IMR-90 (cell line): ENCODE measurements around the gene CD244. TPM values are rescaled to one million over a fixed set of nuclear protein-coding genes. Genes with fewer than 3 reads are reported as not detected.

ENCODE experiments used
- ATAC-seq: fragments of 200-7000 bp; cut with Tn5 transposase; 2 replicates; pipeline ENCODE4 v1.9.1; 2020; ENCODE audit warnings: low read depth, mild to moderate bottlenecking, moderate library complexity
- BruUV-seq: library from RNA; stranded (reverse); fragments of 400-500 nt; replicated peaks from 2 replicates; lab custom pipeline; 2021; lab: Mats Ljungman, UMichigan
- CTCF ChIA-PET: fragments of 300-600 bp; formaldehyde crosslinking; extraction: SDS; loops from one replicate; lab custom pipeline; 2021; ENCODE audit warnings: antibody characterized with exemption; lab: Yijun Ruan, JAX
- POLR2A ChIA-PET: fragments of 300-600 bp; sonication (Branson Sonifier 250); formaldehyde crosslinking; loops from one replicate; lab custom pipeline; 2022; ENCODE audit warnings: antibody characterized with exemption; ENCODE audit not compliant: unreplicated experiment; lab: Charles Lee
- DNase-seq: peaks from one replicate; pipeline ENCODE4 v3.0.0; 2013
- H2AFZ ChIP-seq: replicated peaks from 2 replicates; pipeline ENCODE3; 2013; ENCODE audit warnings: low read length, mild to moderate bottlenecking; ENCODE audit not compliant: poor library complexity
- H2AK5ac ChIP-seq: 2 replicates; pipeline ENCODE4 v1.6.1; 2013; ENCODE audit warnings: low read depth, low read length, inconsistent platforms
- H2AK9ac ChIP-seq: replicated peaks from 2 replicates; pipeline ENCODE3; 2013; ENCODE audit warnings: mild to moderate bottlenecking, low read depth, low read length, moderate library complexity; ENCODE audit not compliant: poor library complexity
- H2BK120ac ChIP-seq: 2 replicates; pipeline ENCODE4 v1.6.1; 2013; ENCODE audit warnings: low read depth, low read length, inconsistent platforms
- H2BK15ac ChIP-seq: 3 replicates; pipeline ENCODE4 v1.6.1; 2013; ENCODE audit warnings: low read depth, low read length, inconsistent platforms
- H2BK20ac ChIP-seq: 2 replicates; pipeline ENCODE4 v1.6.1; 2013; ENCODE audit warnings: low read depth, mild to moderate bottlenecking, inconsistent platforms, low read length, moderate library complexity
- H2BK5ac ChIP-seq: 2 replicates; pipeline ENCODE4 v1.6.1; 2013; ENCODE audit warnings: mild to moderate bottlenecking, low read depth, low read length, inconsistent platforms; ENCODE audit not compliant: poor library complexity, severe bottlenecking
- H3K14ac ChIP-seq: replicated peaks from 2 replicates; pipeline ENCODE4 v1.6.1; 2013; ENCODE audit warnings: low read depth, low read length, inconsistent platforms
- H3K18ac ChIP-seq: 2 replicates; pipeline ENCODE4 v1.6.1; 2013; ENCODE audit warnings: low read depth, low read length, control low read depth
- H3K23ac ChIP-seq: 2 replicates; pipeline ENCODE4 v1.6.1; 2013; ENCODE audit warnings: low read depth, low read length, inconsistent platforms
- H3K27ac ChIP-seq: 2 replicates; pipeline ENCODE4 v1.5.1; 2013; ENCODE audit warnings: mild to moderate bottlenecking, control low read depth, low read length; ENCODE audit not compliant: insufficient read depth
- H3K27me3 ChIP-seq: 2 replicates; pipeline ENCODE4 v1.6.1; 2013; ENCODE audit warnings: low read length; ENCODE audit not compliant: control insufficient read depth, insufficient read depth
- H3K36me3 ChIP-seq: 2 replicates; pipeline ENCODE4 v1.6.1; 2013; ENCODE audit warnings: low read length, mixed read lengths; ENCODE audit not compliant: control insufficient read depth, insufficient read depth
- H3K4ac ChIP-seq: 2 replicates; pipeline ENCODE4 v1.6.1; 2013; ENCODE audit warnings: low read depth, low read length, inconsistent platforms
- H3K4me1 ChIP-seq: 2 replicates; pipeline ENCODE4 v1.6.1; 2013; ENCODE audit warnings: low read length, mixed read lengths; ENCODE audit not compliant: control insufficient read depth, insufficient read depth
- H3K4me2 ChIP-seq: 2 replicates; pipeline ENCODE4 v1.6.1; 2013; ENCODE audit warnings: low read depth, mild to moderate bottlenecking, control low read depth, low read length, moderate library complexity
- H3K4me3 ChIP-seq: 2 replicates; pipeline ENCODE4 v1.5.1; 2013; ENCODE audit warnings: low read depth, mild to moderate bottlenecking, control low read depth, low read length, moderate library complexity; ENCODE audit not compliant: insufficient read depth
- H3K56ac ChIP-seq: 2 replicates; pipeline ENCODE4 v1.6.1; 2013; ENCODE audit warnings: low read length, inconsistent platforms; ENCODE audit not compliant: insufficient read depth; ENCODE audit errors: extremely low read depth
- H3K79me1 ChIP-seq, 2 experiments: 2 replicates each; pipeline ENCODE4 v1.6.1; 2013; ENCODE audit warnings: low read length in 2 of 2, inconsistent platforms in 1 of 2, low read depth in 1 of 2
- H3K9ac ChIP-seq: 2 replicates; pipeline ENCODE4 v1.6.1; 2013; ENCODE audit warnings: low read depth, low read length, control low read depth
- H3K9me1 ChIP-seq: 2 replicates; pipeline ENCODE4 v1.6.1; 2013; ENCODE audit warnings: low read length, inconsistent platforms; ENCODE audit not compliant: insufficient read depth
- H3K9me3 ChIP-seq: 2 replicates; pipeline ENCODE4 v1.6.1; 2013; ENCODE audit warnings: low read length; ENCODE audit not compliant: control insufficient read depth, insufficient read depth
- H4K20me1 ChIP-seq: 2 replicates; pipeline ENCODE4 v1.6.1; 2013; ENCODE audit warnings: low read length, inconsistent platforms; ENCODE audit not compliant: insufficient read depth
- H4K5ac ChIP-seq: 2 replicates; pipeline ENCODE4 v1.6.1; 2013; ENCODE audit warnings: mild to moderate bottlenecking, low read depth, low read length, control low read depth
- H4K8ac ChIP-seq, 2 experiments: 2 replicates each; pipeline ENCODE4 v1.6.1; 2013; ENCODE audit warnings: low read depth in 2 of 2, low read length in 2 of 2, control low read depth in 1 of 2, inconsistent platforms in 1 of 2
- H4K91ac ChIP-seq: 2 replicates; pipeline ENCODE4 v1.6.1; 2013; ENCODE audit warnings: low read depth, low read length, inconsistent platforms; ENCODE audit not compliant: insufficient read depth
- BHLHE40 ChIP-seq: fragments of 150-350 bp; IDR thresholded peaks from 2 replicates; pipeline ENCODE4 v1.6.1; 2016; ENCODE audit warnings: mild to moderate bottlenecking, low read depth, low read length
- CEBPB ChIP-seq: IDR thresholded peaks from 2 replicates; pipeline ENCODE4 v1.6.1; 2012; ENCODE audit warnings: low read depth, low read length, improper control_type of control experiment
- ELK1 ChIP-seq: fragments of 150-350 bp; IDR thresholded peaks from 2 replicates; pipeline ENCODE4 v1.6.1; 2016; ENCODE audit warnings: low read depth, mild to moderate bottlenecking, low read length, moderate library complexity, borderline replicate concordance
- FOS ChIP-seq: fragments of 150-350 bp; IDR thresholded peaks from 2 replicates; pipeline ENCODE4 v1.6.1; 2016; ENCODE audit warnings: low read depth, low read length
- MAFK ChIP-seq: IDR thresholded peaks from 2 replicates; pipeline ENCODE4 v1.6.1; 2012; ENCODE audit warnings: low read depth, low read length, improper control_type of control experiment
- MXI1 ChIP-seq: IDR thresholded peaks from 2 replicates; pipeline ENCODE4 v1.6.1; 2012; ENCODE audit warnings: low read depth, mild to moderate bottlenecking, low read length, moderate library complexity, borderline replicate concordance
- POLR2A ChIP-seq: IDR thresholded peaks from 2 replicates; pipeline ENCODE4 v1.6.1; 2012; ENCODE audit warnings: mild to moderate bottlenecking, low read depth, low read length
- RAD21 ChIP-seq: IDR thresholded peaks from 2 replicates; pipeline ENCODE4 v1.6.1; 2012; ENCODE audit warnings: low read length, improper control_type of control experiment
- RCOR1 ChIP-seq: IDR thresholded peaks from 2 replicates; pipeline ENCODE4 v1.6.1; 2012; ENCODE audit warnings: mild to moderate bottlenecking, low read length, improper control_type of control experiment; ENCODE audit not compliant: insufficient replicate concordance
- USF2 ChIP-seq: fragments of 150-350 bp; IDR thresholded peaks from 2 replicates; pipeline ENCODE4 v1.6.1; 2017; ENCODE audit warnings: mild to moderate bottlenecking, antibody characterized with exemption, low read length, low read depth
- WGBS, 2 experiments: methylation state at CpG; one replicate each; pipeline versions ENCODE4 v1.1.5 to v1.1.7; 2013; ENCODE audit warnings: missing lambda C conversion rate in 2 of 2; ENCODE audit not compliant: insufficient read length in 1 of 2; ENCODE audit errors: extremely low coverage in 2 of 2; 5-methylcytosine and 5-hydroxymethylcytosine counted together
- dilution Hi-C: fragments of 300-500 bp; cut with HindIII; formaldehyde crosslinking; loops from one replicate; pipeline ENCODE4 v1.14.3; 2018; ENCODE audit warnings: low sequenced_read_pairs; ENCODE audit not compliant: unreplicated experiment
- in situ Hi-C: fragments of 300-500 bp; cut with MboI; formaldehyde crosslinking; loops from 3 replicates; pipeline ENCODE4 v1.14.3; 2019; ENCODE audit warnings: low sequenced_read_pairs, inconsistent platforms, mixed read lengths
- intact Hi-C: fragments of 100-400 bp; cut with micrococcal nuclease; formaldehyde crosslinking; loops from 2 replicates; pipeline ENCODE4 v1.10.0; 2022
- polyA plus RNA-seq, 3 experiments: library from polyadenylated mRNA; depleted of rRNA; stranded (reverse); fragments of >200 nt; gene quantifications; 2 replicates each; pipeline ENCODE4 v1.2.3, GENCODE V29; 2012; ENCODE audit warnings: low replicate concordance in 1 of 3
- total RNA-seq: library from RNA; depleted of rRNA; stranded (reverse); fragments of >200 nt; gene quantifications from 2 replicates; pipeline ENCODE4 v1.2.3, GENCODE V29; 2012

Gene CD244
- total and polyA plus RNA-seq, 2 of the 4 experiments (the other 2 are of a cell fraction): not detected

GRCh38 chr1:160826546-160826945 lies 36.1 kb downstream of the CD244 start:
- Histone ChIP-seq H4K91ac (no peak overlapping the region), H2AK9ac (no peak overlapping the region), H3K4me3 (no peak overlapping the region), H3K14ac (no peak overlapping the region), H4K20me1 (no peaks in the 10 kb centered on the region), H3K4me2 (no peak overlapping the region), H4K5ac (no peak overlapping the region), H4K8ac (no peak overlapping the region), H2AK5ac (no peak overlapping the region), H3K9ac (no peak overlapping the region), H3K23ac (no peak overlapping the region), H3K18ac (no peak overlapping the region), H2BK20ac (no peak overlapping the region), H2BK120ac (no peak overlapping the region), H3K4me1 (no peaks in the 10 kb centered on the region), H3K9me3 (no peaks in the 10 kb centered on the region), H2BK15ac (no peak overlapping the region), H3K79me1 (no peaks in the 10 kb centered on the region), H2AFZ (no peak overlapping the region), H2BK5ac (no peak overlapping the region), H3K4ac (no peak overlapping the region), H3K9me1 (no peaks in the 10 kb centered on the region), H3K27me3 (no peaks in the 10 kb centered on the region), H3K36me3 (no peaks in the 10 kb centered on the region), H3K27ac (no peak overlapping the region), H3K56ac (no peak overlapping the region)
- DNase-seq (no peak), ATAC-seq (no peak)
- dilution Hi-C loops (no loop called here), intact Hi-C loops (no loop called here), in situ Hi-C loops (no loop called here)
- 57% methylated on average over 1 of the region's 1 CpG; no CpG with 5 or more reads in 1 of the 2 experiments for WGBS, 2 experiments
- ChIA-PET POLR2A (no interaction called here), CTCF (no interaction called here)
- TF ChIP-seq RAD21 (no peak), FOS (no peak), MXI1 (no peak), ELK1 (no peak), POLR2A (no peak), USF2 (no peak), RCOR1 (no peak), BHLHE40 (no peak), MAFK (no peak), CEBPB (no peak)
- no TSS peak for BruUV-seq
